AG04450 (cell line): ENCODE data around the gene JMJD4. TPM values are rescaled to one million over a fixed set of nuclear protein-coding genes. Genes with fewer than 3 reads are reported as not detected.

ENCODE experiments used
- CTCF ChIA-PET: fragments of 300-600, 350-600 bp; formaldehyde crosslinking; extraction: SDS; loops from one replicate; lab custom pipeline; 2022; ENCODE audit warnings: antibody characterized with exemption, inconsistent platforms; lab: Charles Lee
- POLR2A ChIA-PET: fragments of 350-600 bp; formaldehyde crosslinking; extraction: SDS; loops from one replicate; lab custom pipeline; 2021; ENCODE audit warnings: antibody characterized with exemption, inconsistent platforms; lab: Yijun Ruan, JAX
- DNase-seq: peaks from one replicate; pipeline ENCODE4 v3.0.0-alpha.2; 2011; ENCODE audit warnings: low read depth, low spot score
- H3K27ac ChIP-seq: one replicate; pipeline ENCODE4 v1.5.1; 2012; ENCODE audit warnings: low read depth, low read length, control low read depth
- H3K27me3 ChIP-seq: one replicate; pipeline ENCODE4 v1.6.0; 2012; ENCODE audit warnings: low read length; ENCODE audit not compliant: control insufficient read depth, insufficient read depth
- H3K4me3 ChIP-seq: 2 replicates; pipeline ENCODE4 v1.5.1; 2011; ENCODE audit warnings: mild to moderate bottlenecking, low read depth, low read length, control low read depth
- H3K9me3 ChIP-seq: 2 replicates; pipeline ENCODE4 v1.5.1; 2012; ENCODE audit warnings: low read length; ENCODE audit not compliant: control insufficient read depth, insufficient read depth
- CTCF ChIP-seq: IDR thresholded peaks from 2 replicates; pipeline ENCODE4 v1.5.1; 2011; ENCODE audit warnings: low read depth, low read length, control low read depth, inconsistent platforms
- polyA plus RNA-seq: library from polyadenylated mRNA; depleted of rRNA; stranded (reverse); fragments of >200 nt; gene quantifications from 2 replicates; pipeline ENCODE4 v1.2.3, GENCODE V29; 2011

Gene JMJD4
- polyA plus RNA-seq, 1 experiment: 13.4 TPM

- POLR2A ChIA-PET: no interaction called here
These were observed 9.6 kb upstream of the JMJD4 start for GRCh38 chr1:227744668-227745067.

GRCh38 chr1:227742738-227743715, 7.9 kb upstream of the JMJD4 start:
- ChIA-PET CTCF (interaction anchor here (0.6 to 1.3 kb wide), 3 partner anchors 13 to 431 kb away, joined by 3 to 5 read pairs (median 3); no protein-coding TSS in a partner anchor), POLR2A (no interaction called here)
- H3K27me3 ChIP-seq: no peaks in the 10 kb centered on the region
- no peak overlapping the region for H3K4me3 ChIP-seq
- H3K9me3 ChIP-seq: no peaks in the 10 kb centered on the region
- no peak for TF ChIP-seq CTCF
- no peak overlapping the region for H3K27ac ChIP-seq
- no peak for DNase-seq

More at GRCh38 chr1:227744668-227745067, 9.6 kb upstream of the JMJD4 start:
- Histone ChIP-seq H3K4me3 (no peak overlapping the region), H3K9me3 (no peaks in the 10 kb centered on the region), H3K27ac (no peak overlapping the region), H3K27me3 (no peaks in the 10 kb centered on the region)
- DNase-seq: no peak
- no peak for TF ChIP-seq CTCF
- CTCF ChIA-PET: interaction anchor here (1.3 kb wide), 1 partner anchor 14 kb away, joined by 5 read pairs; no protein-coding TSS in a partner anchor

- CTCF ChIA-PET: no interaction called here
- Histone ChIP-seq H3K9me3 (no peaks in the 10 kb centered on the region), H3K27me3 (no peaks in the 10 kb centered on the region), H3K27ac (no peak overlapping the region), H3K4me3 (no peak overlapping the region)
- POLR2A ChIA-PET: no interaction called here
- DNase-seq: no peak
- TF ChIP-seq CTCF: no peak
These were observed 6.2 kb upstream of the JMJD4 start for GRCh38 chr1:227741166-227741870.

GRCh38 chr1:227740401-227740960, 5.4 kb upstream of the JMJD4 start:
- ChIA-PET CTCF (no interaction called here), POLR2A (no interaction called here)
- H3K27me3 ChIP-seq: no peaks in the 10 kb centered on the region
- TF ChIP-seq CTCF: no peak
- no peak overlapping the region for H3K4me3 ChIP-seq
- DNase-seq: no peak
- H3K27ac ChIP-seq: no peak overlapping the region
- H3K9me3 ChIP-seq: no peaks in the 10 kb centered on the region
